Measurements from ENCODE around the gene FNDC3B. TPM values are rescaled to one million over a fixed set of nuclear protein-coding genes. Genes with fewer than 3 reads are reported as not detected.

Gene FNDC3B
- total RNA-seq, 1 experiment from 2014 or later: 149 TPM

GRCh38 chr3:172021859-172022258, 17.5 kb upstream of the FNDC3B start:
- no peaks in the 10 kb centered on the region for H3K27me3 Mint-ChIP-seq (ENCODE audit: insufficient read depth, unreplicated experiment)
- no peaks in the 10 kb centered on the region for H3K4me1 Mint-ChIP-seq (ENCODE audit: insufficient read depth, unreplicated experiment)
- POLR2A ChIA-PET: no interaction called here
- no TSS peak for BruUV-seq (replicated peaks)
- H3K4me3 Mint-ChIP-seq (ENCODE audit: unreplicated experiment): no peak overlapping the region
- no peaks in the 10 kb centered on the region for H3K36me3 Mint-ChIP-seq (ENCODE audit: insufficient read depth, unreplicated experiment)
- H3K9me3 Mint-ChIP-seq (ENCODE audit: unreplicated experiment): no peaks in the 10 kb centered on the region
- intact Hi-C loops (cut with micrococcal nuclease): no loop called here
- H3K27ac Mint-ChIP-seq (ENCODE audit: low read depth, unreplicated experiment): no peak overlapping the region
- CTCF ChIA-PET: interaction anchor here (1.1 kb wide), 1 partner anchor 14 kb away, joined by 4 read pairs; no protein-coding TSS in a partner anchor
- DNase-seq (ENCODE audit: unreplicated experiment): no peak
- TF ChIP-seq, protein P1, sequence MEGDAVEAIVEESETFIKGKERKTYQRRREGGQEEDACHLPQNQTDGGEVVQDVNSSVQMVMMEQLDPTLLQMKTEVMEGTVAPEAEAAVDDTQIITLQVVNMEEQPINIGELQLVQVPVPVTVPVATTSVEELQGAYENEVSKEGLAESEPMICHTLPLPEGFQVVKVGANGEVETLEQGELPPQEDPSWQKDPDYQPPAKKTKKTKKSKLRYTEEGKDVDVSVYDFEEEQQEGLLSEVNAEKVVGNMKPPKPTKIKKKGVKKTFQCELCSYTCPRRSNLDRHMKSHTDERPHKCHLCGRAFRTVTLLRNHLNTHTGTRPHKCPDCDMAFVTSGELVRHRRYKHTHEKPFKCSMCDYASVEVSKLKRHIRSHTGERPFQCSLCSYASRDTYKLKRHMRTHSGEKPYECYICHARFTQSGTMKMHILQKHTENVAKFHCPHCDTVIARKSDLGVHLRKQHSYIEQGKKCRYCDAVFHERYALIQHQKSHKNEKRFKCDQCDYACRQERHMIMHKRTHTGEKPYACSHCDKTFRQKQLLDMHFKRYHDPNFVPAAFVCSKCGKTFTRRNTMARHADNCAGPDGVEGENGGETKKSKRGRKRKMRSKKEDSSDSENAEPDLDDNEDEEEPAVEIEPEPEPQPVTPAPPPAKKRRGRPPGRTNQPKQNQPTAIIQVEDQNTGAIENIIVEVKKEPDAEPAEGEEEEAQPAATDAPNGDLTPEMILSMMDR (IDR thresholded peaks at IDR 0.05; ENCODE audit: unreplicated experiment): no peak

GRCh38 chr3:172023915-172024314, 15.5 kb upstream of the FNDC3B start:
- Mint-ChIP-seq H3K4me3 (ENCODE audit: unreplicated experiment) (no peak overlapping the region), H3K36me3 (ENCODE audit: insufficient read depth, unreplicated experiment) (no peaks in the 10 kb centered on the region), H3K27ac (ENCODE audit: low read depth, unreplicated experiment) (no peak overlapping the region), H3K9me3 (ENCODE audit: unreplicated experiment) (no peaks in the 10 kb centered on the region), H3K27me3 (ENCODE audit: insufficient read depth, unreplicated experiment) (no peaks in the 10 kb centered on the region), H3K4me1 (ENCODE audit: insufficient read depth, unreplicated experiment) (no peaks in the 10 kb centered on the region)
- TF ChIP-seq, protein P1 (IDR thresholded peaks at IDR 0.05; ENCODE audit: unreplicated experiment): no peak
- CTCF ChIA-PET: no interaction called here
- no TSS peak for BruUV-seq (replicated peaks)
- no peak for DNase-seq (ENCODE audit: unreplicated experiment)
- POLR2A ChIA-PET: no interaction called here
- intact Hi-C loops (cut with micrococcal nuclease): no loop called here

- POLR2A ChIA-PET: no interaction called here
- Mint-ChIP-seq H3K27ac (ENCODE audit: low read depth, unreplicated experiment) (no peak overlapping the region), H3K36me3 (ENCODE audit: insufficient read depth, unreplicated experiment) (no peaks in the 10 kb centered on the region), H3K27me3 (ENCODE audit: insufficient read depth, unreplicated experiment) (no peaks in the 10 kb centered on the region), H3K4me1 (ENCODE audit: insufficient read depth, unreplicated experiment) (no peaks in the 10 kb centered on the region), H3K4me3 (ENCODE audit: unreplicated experiment) (no peak overlapping the region), H3K9me3 (ENCODE audit: unreplicated experiment) (no peaks in the 10 kb centered on the region)
- no peak for DNase-seq (ENCODE audit: unreplicated experiment)
- intact Hi-C loops (cut with micrococcal nuclease): no loop called here
- no TSS peak for BruUV-seq (replicated peaks)
- CTCF ChIA-PET: no interaction called here
- TF ChIP-seq, protein P1 (IDR thresholded peaks at IDR 0.05; ENCODE audit: unreplicated experiment): no peak
Observed at GRCh38 chr3:172024679-172025078, 14.7 kb upstream of the FNDC3B start.

- H3K4me1 Mint-ChIP-seq (ENCODE audit: insufficient read depth, unreplicated experiment): no peaks in the 10 kb centered on the region
- no peaks in the 10 kb centered on the region for H3K27me3 Mint-ChIP-seq (ENCODE audit: insufficient read depth, unreplicated experiment)
- BruUV-seq (replicated peaks): no TSS peak
- no peaks in the 10 kb centered on the region for H3K36me3 Mint-ChIP-seq (ENCODE audit: insufficient read depth, unreplicated experiment)
- H3K27ac Mint-ChIP-seq (ENCODE audit: low read depth, unreplicated experiment): no peak overlapping the region
- CTCF ChIA-PET: interaction anchor here (0.8 to 1.0 kb wide), 2 partner anchors 301 to 311 kb away, joined by 4 read pairs; no protein-coding TSS in a partner anchor
- POLR2A ChIA-PET: interaction anchor here (0.6 to 1.9 kb wide), 2 partner anchors 10 to 12 kb away, joined by 3 to 9 read pairs; partner anchors contain the start of gene FNDC3B
- no peak for DNase-seq (ENCODE audit: unreplicated experiment)
- H3K4me3 Mint-ChIP-seq (ENCODE audit: unreplicated experiment): no peak overlapping the region
- H3K9me3 Mint-ChIP-seq (ENCODE audit: unreplicated experiment): peaks cover 7% of the 10 kb centered on the region
- TF ChIP-seq, protein P1 (IDR thresholded peaks at IDR 0.05; ENCODE audit: unreplicated experiment): no peak
- intact Hi-C loops (cut with micrococcal nuclease): loop anchor here (10.0 kb wide), 1 partner anchor 95 kb away; no protein-coding TSS in a partner anchor
Observed at GRCh38 chr3:172029425-172030098, 9.8 kb upstream of the FNDC3B start.
